ENCODE data around the gene EPHA1.
"Not testable (repeated sequence)": the region's sequence is repeated elsewhere in the genome, so short reads cannot be mapped to it uniquely, and the experiment has no call there.

EPHA1 gene

GRCh38 chr7:143429770-143430698, 21.4 kb upstream of the EPHA1 start:
- DNase-seq: no peak

GRCh38 chr7:143426479-143427142, 18.0 kb upstream of the EPHA1 start:
- DNase-seq: no peak

GRCh38 chr7:143424476-143424875, 15.8 kb upstream of the EPHA1 start:
- DNase-seq: not testable (repeated sequence)

- DNase-seq: no peak
Observed at GRCh38 chr7:143422033-143422432, 13.4 kb upstream of the EPHA1 start.

GRCh38 chr7:143420624-143421023, 12.0 kb upstream of the EPHA1 start:
- DNase-seq: not testable (repeated sequence)

- DNase-seq: no peak
Observed at GRCh38 chr7:143419880-143420279, 11.2 kb upstream of the EPHA1 start.

GRCh38 chr7:143418681-143419458, 10.2 kb upstream of the EPHA1 start:
- no peak for DNase-seq

- DNase-seq: no peak
Observed at GRCh38 chr7:143417734-143418383, 9.2 kb upstream of the EPHA1 start.

- no peak for DNase-seq
Observed at GRCh38 chr7:143416565-143417149, 8.0 kb upstream of the EPHA1 start.

GRCh38 chr7:143415742-143416397, 7.2 kb upstream of the EPHA1 start:
- no peak for DNase-seq

GRCh38 chr7:143415209-143415608, 6.6 kb upstream of the EPHA1 start:
- DNase-seq: not testable (repeated sequence)

GRCh38 chr7:143413123-143413522, 4.5 kb upstream of the EPHA1 start:
- no peak for DNase-seq

GRCh38 chr7:143411976-143412708, 3.5 kb upstream of the EPHA1 start:
- DNase-seq: no peak

- DNase-seq: no peak
Observed at GRCh38 chr7:143410521-143411004, 1.9 kb upstream of the EPHA1 start.

GRCh38 chr7:143408252-143408685, 387 bp downstream of the EPHA1 start:
- no peak for DNase-seq

GRCh38 chr7:143407287-143408251, 1.1 kb downstream of the EPHA1 start:
- DNase-seq: no peak

- no peak for DNase-seq
Observed at GRCh38 chr7:143406002-143406357, 2.7 kb downstream of the EPHA1 start.

- no peak for DNase-seq
Observed at GRCh38 chr7:143405173-143406001, 3.3 kb downstream of the EPHA1 start.

- DNase-seq: not testable (repeated sequence)
Observed at GRCh38 chr7:143402233-143402632, 6.4 kb downstream of the EPHA1 start.

All from activated gamma-delta T cell (primary cell).